ENCODE results near the gene S100A16. TPM values are rescaled to one million over a fixed set of nuclear protein-coding genes. Genes with fewer than 3 reads are reported as not detected.

The S100A16 gene
- total and polyA plus RNA-seq, 9 of the 15 experiments (the other 6 are each of a cell fraction or from before 2014, with no cell fraction given), result 1.6 to 6.9 (median 4.3) TPM

DNA sequence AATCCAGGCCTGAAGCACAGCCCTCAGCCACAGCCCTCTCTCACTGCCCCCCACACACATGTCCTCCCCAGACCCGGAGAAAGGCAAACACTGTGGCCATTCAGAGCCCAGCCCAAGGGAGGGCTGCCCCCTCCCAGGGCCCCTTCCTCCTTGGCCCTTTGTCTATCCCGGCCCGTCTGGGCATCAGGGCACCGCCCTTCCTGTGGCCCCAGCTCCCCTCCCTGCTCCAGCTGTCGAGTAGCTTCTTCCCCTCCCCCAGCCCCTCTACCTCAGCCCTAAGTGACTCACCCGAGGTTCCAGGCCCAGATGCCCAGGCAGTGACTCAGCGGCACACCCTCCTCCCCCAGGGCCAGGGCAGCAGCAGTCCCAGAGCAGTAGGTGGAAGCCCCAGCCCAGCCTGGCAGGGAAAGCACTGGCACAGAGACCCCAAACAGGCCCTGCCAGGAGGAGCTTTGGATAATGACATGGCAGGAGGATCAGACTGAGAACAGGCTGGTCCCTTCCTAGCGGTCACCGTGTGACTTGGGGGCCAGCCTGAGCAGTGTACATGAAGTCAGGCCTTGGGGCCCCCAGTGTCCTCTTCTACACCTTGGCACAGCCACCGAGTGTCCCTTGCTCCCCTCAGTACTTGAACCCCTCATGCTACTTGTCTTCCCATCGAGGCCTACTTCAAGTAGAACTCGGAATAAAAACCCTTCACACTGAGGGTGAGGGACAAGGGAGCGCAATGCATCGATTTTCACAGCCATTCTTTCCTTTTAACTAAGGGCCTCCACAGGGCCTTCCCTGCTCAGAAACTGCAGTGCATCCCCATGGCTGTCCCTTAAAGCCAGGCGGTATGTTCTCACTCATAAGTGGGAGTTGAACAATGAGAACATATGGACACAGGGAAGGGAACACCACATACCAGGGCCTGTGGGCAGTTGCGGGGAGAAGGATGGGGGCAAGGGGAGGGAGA, 46.2 kb downstream of the S100A16 start (continued):
- TF ChIP-seq, protein P1, sequence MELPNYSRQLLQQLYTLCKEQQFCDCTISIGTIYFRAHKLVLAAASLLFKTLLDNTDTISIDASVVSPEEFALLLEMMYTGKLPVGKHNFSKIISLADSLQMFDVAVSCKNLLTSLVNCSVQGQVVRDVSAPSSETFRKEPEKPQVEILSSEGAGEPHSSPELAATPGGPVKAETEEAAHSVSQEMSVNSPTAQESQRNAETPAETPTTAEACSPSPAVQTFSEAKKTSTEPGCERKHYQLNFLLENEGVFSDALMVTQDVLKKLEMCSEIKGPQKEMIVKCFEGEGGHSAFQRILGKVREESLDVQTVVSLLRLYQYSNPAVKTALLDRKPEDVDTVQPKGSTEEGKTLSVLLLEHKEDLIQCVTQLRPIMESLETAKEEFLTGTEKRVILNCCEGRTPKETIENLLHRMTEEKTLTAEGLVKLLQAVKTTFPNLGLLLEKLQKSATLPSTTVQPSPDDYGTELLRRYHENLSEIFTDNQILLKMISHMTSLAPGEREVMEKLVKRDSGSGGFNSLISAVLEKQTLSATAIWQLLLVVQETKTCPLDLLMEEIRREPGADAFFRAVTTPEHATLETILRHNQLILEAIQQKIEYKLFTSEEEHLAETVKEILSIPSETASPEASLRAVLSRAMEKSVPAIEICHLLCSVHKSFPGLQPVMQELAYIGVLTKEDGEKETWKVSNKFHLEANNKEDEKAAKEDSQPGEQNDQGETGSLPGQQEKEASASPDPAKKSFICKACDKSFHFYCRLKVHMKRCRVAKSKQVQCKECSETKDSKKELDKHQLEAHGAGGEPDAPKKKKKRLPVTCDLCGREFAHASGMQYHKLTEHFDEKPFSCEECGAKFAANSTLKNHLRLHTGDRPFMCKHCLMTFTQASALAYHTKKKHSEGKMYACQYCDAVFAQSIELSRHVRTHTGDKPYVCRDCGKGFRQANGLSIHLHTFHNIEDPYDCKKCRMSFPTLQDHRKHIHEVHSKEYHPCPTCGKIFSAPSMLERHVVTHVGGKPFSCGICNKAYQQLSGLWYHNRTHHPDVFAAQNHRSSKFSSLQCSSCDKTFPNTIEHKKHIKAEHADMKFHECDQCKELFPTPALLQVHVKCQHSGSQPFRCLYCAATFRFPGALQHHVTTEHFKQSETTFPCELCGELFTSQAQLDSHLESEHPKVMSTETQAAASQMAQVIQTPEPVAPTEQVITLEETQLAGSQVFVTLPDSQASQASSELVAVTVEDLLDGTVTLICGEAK (IDR thresholded peaks at IDR 0.05), result no peak
- TF ChIP-seq, protein P1 (CRISPR knock-in tag; IDR thresholded peaks at IDR 0.05), result no peak
- TF ChIP-seq GABPA (tag; conservative IDR thresholded peaks at IDR 0.05; ENCODE audit: low read depth) (peak; percentile 55), POLR2AphosphoS2 (IDR thresholded peaks at IDR 0.05; ENCODE audit: low read length) (no peak), ELF4 (CRISPR knock-in tag; IDR thresholded peaks at IDR 0.05) (0 out of 2 replicates have a peak, but pooled peaks have one; percentile 63), FOXP1 (CRISPR knock-in tag; IDR thresholded peaks at IDR 0.05) (no peak), YY1 (IDR thresholded peaks at IDR 0.05; ENCODE audit: borderline replicate concordance in 1 of 3, control insufficient read depth in 1 of 3, extremely low read depth in 1 of 3, insufficient read depth in 3 of 3, insufficient read length in 1 of 3, insufficient replicate concordance in 2 of 3, low read depth in 1 of 3, low read length in 2 of 3) (peak in 1 of 3 experiments; percentile 19), KLF6 (CRISPR knock-in tag; IDR thresholded peaks at IDR 0.05; ENCODE audit: borderline replicate concordance) (peak; percentile 85; the same call in 1 of the 2 replicates), HDAC1 (IDR thresholded peaks at IDR 0.05) (peak in 1 of 2 experiments; percentile 90; a peak in 2 of 4 replicates), TAL1 (IDR thresholded peaks at IDR 0.05) (peak; percentile 33; the same call in 1 of the 2 replicates), ZNF239 (CRISPR knock-in tag; IDR thresholded peaks at IDR 0.05) (no peak), POLR2A (conservative IDR thresholded peaks at IDR 0.05) (peak; percentile 60), E2F3 (CRISPR knock-in tag; IDR thresholded peaks at IDR 0.05) (no peak), GTF2E2 (tag; IDR thresholded peaks at IDR 0.05) (no peak)
- TF ChIP-seq, protein P2, sequence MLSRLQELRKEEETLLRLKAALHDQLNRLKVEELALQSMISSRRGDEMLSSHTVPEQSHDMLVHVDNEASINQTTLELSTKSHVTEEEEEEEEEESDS (CRISPR knock-in tag; IDR thresholded peaks at IDR 0.05), result no peak
- TF ChIP-seq, protein P3, sequence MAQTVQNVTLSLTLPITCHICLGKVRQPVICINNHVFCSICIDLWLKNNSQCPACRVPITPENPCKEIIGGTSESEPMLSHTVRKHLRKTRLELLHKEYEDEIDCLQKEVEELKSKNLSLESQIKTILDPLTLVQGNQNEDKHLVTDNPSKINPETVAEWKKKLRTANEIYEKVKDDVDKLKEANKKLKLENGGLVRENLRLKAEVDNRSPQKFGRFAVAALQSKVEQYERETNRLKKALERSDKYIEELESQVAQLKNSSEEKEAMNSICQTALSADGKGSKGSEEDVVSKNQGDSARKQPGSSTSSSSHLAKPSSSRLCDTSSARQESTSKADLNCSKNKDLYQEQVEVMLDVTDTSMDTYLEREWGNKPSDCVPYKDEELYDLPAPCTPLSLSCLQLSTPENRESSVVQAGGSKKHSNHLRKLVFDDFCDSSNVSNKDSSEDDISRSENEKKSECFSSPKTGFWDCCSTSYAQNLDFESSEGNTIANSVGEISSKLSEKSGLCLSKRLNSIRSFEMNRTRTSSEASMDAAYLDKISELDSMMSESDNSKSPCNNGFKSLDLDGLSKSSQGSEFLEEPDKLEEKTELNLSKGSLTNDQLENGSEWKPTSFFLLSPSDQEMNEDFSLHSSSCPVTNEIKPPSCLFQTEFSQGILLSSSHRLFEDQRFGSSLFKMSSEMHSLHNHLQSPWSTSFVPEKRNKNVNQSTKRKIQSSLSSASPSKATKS (CRISPR knock-in tag; IDR thresholded peaks at IDR 0.05), result no peak

Data from K562 (cell line).